GM23248 (cell line): Measurements from ENCODE around the gene RAPGEF3. TPM values are rescaled to one million over a fixed set of nuclear protein-coding genes. Genes with fewer than 3 reads are reported as not detected.

Experiments
- DNase-seq: peaks from one replicate; pipeline ENCODE4 v3.0.0-alpha.2; 2015
- H2AFZ ChIP-seq: fragments of 200-600 bp; sonication (generic); 2 replicates; pipeline ENCODE4 v1.6.1; 2016; ENCODE audit warnings: antibody characterized with exemption
- H3F3A ChIP-seq: fragments of 200-600 bp; sonication (generic); 2 replicates; pipeline ENCODE4 v1.6.1; 2016; ENCODE audit warnings: mild to moderate bottlenecking, antibody characterized with exemption, mixed run types; ENCODE audit not compliant: insufficient read depth
- H3K27ac ChIP-seq: fragments of 200-600 bp; sonication (generic); 2 replicates; pipeline ENCODE4 v1.5.1; 2016; ENCODE audit warnings: mild to moderate bottlenecking
- H3K27me3 ChIP-seq: fragments of 200-600 bp; sonication (generic); replicated peaks from 2 replicates; pipeline ENCODE4 v1.6.1; 2016; ENCODE audit warnings: mild to moderate bottlenecking; ENCODE audit not compliant: insufficient read depth
- H3K36me3 ChIP-seq: fragments of 200-600 bp; sonication (generic); 2 replicates; pipeline ENCODE4 v1.6.1; 2016; ENCODE audit warnings: low read depth, mild to moderate bottlenecking
- H3K4me1 ChIP-seq: fragments of 200-600 bp; sonication (generic); 2 replicates; pipeline ENCODE4 v1.6.1; 2016; ENCODE audit warnings: mild to moderate bottlenecking; ENCODE audit not compliant: insufficient read depth
- H3K4me2 ChIP-seq: fragments of 200-600 bp; sonication (generic); one replicate; pipeline ENCODE4 v1.6.1; 2016; ENCODE audit warnings: mild to moderate bottlenecking; ENCODE audit not compliant: unreplicated experiment
- H3K4me3 ChIP-seq: fragments of 200-600 bp; sonication (generic); 2 replicates; pipeline ENCODE4 v1.5.1; 2016; ENCODE audit warnings: mild to moderate bottlenecking
- H3K79me2 ChIP-seq: fragments of 200-600 bp; sonication (generic); 2 replicates; pipeline ENCODE4 v1.6.1; 2016; ENCODE audit warnings: mild to moderate bottlenecking; ENCODE audit not compliant: insufficient read depth
- H3K9ac ChIP-seq: fragments of 200-600 bp; sonication (generic); 2 replicates; pipeline ENCODE4 v1.6.1; 2016; ENCODE audit warnings: mild to moderate bottlenecking
- H3K9me2 ChIP-seq: fragments of 200-600 bp; sonication (generic); 2 replicates; pipeline ENCODE4 v1.6.1; 2016; ENCODE audit warnings: mixed run types, mild to moderate bottlenecking, moderate library complexity; ENCODE audit not compliant: insufficient read depth
- H3K9me3 ChIP-seq: fragments of 200-600 bp; sonication (generic); one replicate; pipeline ENCODE4 v1.6.1; 2017; ENCODE audit warnings: low read depth
- H4K20me1 ChIP-seq: fragments of 200-600 bp; sonication (generic); 2 replicates; pipeline ENCODE4 v1.6.0; 2016; ENCODE audit not compliant: insufficient read depth
- EZH2 ChIP-seq: fragments of 200-600 bp; sonication (generic); IDR thresholded peaks from 2 replicates; pipeline ENCODE4 v1.6.1; 2018; ENCODE audit warnings: antibody characterized with exemption, mild to moderate bottlenecking; ENCODE audit not compliant: insufficient read depth, poor library complexity, severe bottlenecking
- EZH2phosphoT487 ChIP-seq: fragments of 200-600 bp; sonication (generic); IDR thresholded peaks from 2 replicates; pipeline ENCODE4 v1.6.1; 2018; ENCODE audit warnings: antibody characterized with exemption, moderate library complexity, mild to moderate bottlenecking, low read depth; ENCODE audit not compliant: insufficient read depth
- WGBS, 2 experiments: methylation state at CpG; one replicate each; pipeline ENCODE4 v1.1.6; 2015 to 2017; ENCODE audit warnings: low lambda C conversion rate in 2 of 2, low coverage in 1 of 2; ENCODE audit errors: missing lambda C conversion rate in 2 of 2; 5-methylcytosine and 5-hydroxymethylcytosine counted together
- in situ Hi-C: fragments of 300-500 bp; cut with MboI; formaldehyde crosslinking; loops from 2 replicates; pipeline ENCODE4 v1.15.0; 2020
- polyA plus RNA-seq: library from polyadenylated mRNA; unstranded; fragments of >200 nt; fragmentation: Nextera tagmentation; extraction: Ambion mirVana; gene quantifications from 2 replicates; pipeline ENCODE4 v1.2.1, GENCODE V29; 2016
- total RNA-seq: library from RNA; depleted of rRNA; stranded (reverse); fragments of >200 nt; shearing (Covaris generic); gene quantifications from 2 replicates; pipeline ENCODE4 v1.2.3, GENCODE V29; 2014

RAPGEF3 gene
- total and polyA plus RNA-seq, 2 experiments from 2014 or later: 1.4 to 3.7 TPM

- peaks cover 2% of the 10 kb centered on the region; the same call in 1 of the 2 replicates for H3F3A ChIP-seq
- peaks cover 97% of the 10 kb centered on the region for H3K79me2 ChIP-seq
- H3K9me3 ChIP-seq: no peaks in the 10 kb centered on the region
- no peaks in the 10 kb centered on the region for H3K9me2 ChIP-seq
- no peaks in the 10 kb centered on the region for H3K27me3 ChIP-seq
- in situ Hi-C loops: no loop called here
- H4K20me1 ChIP-seq: peaks cover 12% of the 10 kb centered on the region; the same call in 1 of the 2 replicates
- H3K36me3 ChIP-seq: peaks cover 7% of the 10 kb centered on the region; the same call in 1 of the 2 replicates
- H3K4me2 ChIP-seq: no peak overlapping the region
- DNase-seq: no peak
- TF ChIP-seq EZH2 (no peak), EZH2phosphoT487 (no peak)
- H3K9ac ChIP-seq: peak overlapping the region; percentile 8
- no peak overlapping the region for H2AFZ ChIP-seq
- 46 to 55% methylated on average over 8 of the region's 9 CpGs for WGBS, 2 experiments
- peaks cover 24% of the 10 kb centered on the region for H3K4me1 ChIP-seq
- H3K27ac ChIP-seq: no peak overlapping the region
- H3K4me3 ChIP-seq: no peak overlapping the region
These were observed 43.2 kb upstream of the RAPGEF3 start for GRCh38 chr12:47801904-47802246.

GRCh38 chr12:47801170-47801903 lies 42.7 kb upstream of the RAPGEF3 start:
- in situ Hi-C loops: no loop called here

GRCh38 chr12:47800582-47800981 lies 41.9 kb upstream of the RAPGEF3 start:
- peaks cover 12% of the 10 kb centered on the region; the same call in 1 of the 2 replicates for H4K20me1 ChIP-seq
- peaks cover 20% of the 10 kb centered on the region for H3K4me1 ChIP-seq
- in situ Hi-C loops: no loop called here
- no peaks in the 10 kb centered on the region; the same call in 1 of the 2 replicates for H3F3A ChIP-seq
- TF ChIP-seq EZH2phosphoT487: no peak
- TF ChIP-seq EZH2: no peak
- no peak overlapping the region for H3K4me3 ChIP-seq
- DNase-seq: no peak
- H3K79me2 ChIP-seq: peaks cover 90% of the 10 kb centered on the region
- 64 to 72% methylated on average over 7 of the region's 7 CpGs for WGBS, 2 experiments
- no peaks in the 10 kb centered on the region for H3K27me3 ChIP-seq
- no peak overlapping the region for H3K4me2 ChIP-seq
- H3K36me3 ChIP-seq: peaks cover 7% of the 10 kb centered on the region; the same call in 1 of the 2 replicates
- no peak overlapping the region for H3K27ac ChIP-seq
- H3K9ac ChIP-seq: no peak overlapping the region; the same call in 1 of the 2 replicates
- no peaks in the 10 kb centered on the region for H3K9me3 ChIP-seq
- no peaks in the 10 kb centered on the region for H3K9me2 ChIP-seq
- no peak overlapping the region for H2AFZ ChIP-seq

More at GRCh38 chr12:47801170-47801903, 42.7 kb upstream of the RAPGEF3 start:
- Histone ChIP-seq H3K27me3 (no peaks in the 10 kb centered on the region), H3K9me3 (no peaks in the 10 kb centered on the region), H2AFZ (no peak overlapping the region), H3K9me2 (no peaks in the 10 kb centered on the region), H3K79me2 (peaks cover 97% of the 10 kb centered on the region), H4K20me1 (peaks cover 12% of the 10 kb centered on the region; the same call in 1 of the 2 replicates), H3K27ac (no peak overlapping the region), H3K36me3 (peaks cover 7% of the 10 kb centered on the region; the same call in 1 of the 2 replicates), H3K4me2 (no peak overlapping the region), H3F3A (no peaks in the 10 kb centered on the region; the same call in 1 of the 2 replicates), H3K9ac (peak overlapping the region; percentile 8), H3K4me1 (peaks cover 23% of the 10 kb centered on the region), H3K4me3 (no peak overlapping the region)
- TF ChIP-seq EZH2phosphoT487 (no peak), EZH2 (no peak)
- DNase-seq: peak; percentile 55
- WGBS, 2 experiments: 51 to 52% methylated on average over 7 of the region's 7 CpGs

- DNase-seq: peak; percentile 45
- no peaks in the 10 kb centered on the region for H3K9me3 ChIP-seq
- H3K4me2 ChIP-seq: no peak overlapping the region
- 0 out of 2 replicates have a peak overlapping the region, but pooled peaks have one; percentile 3 for H3K9ac ChIP-seq
- in situ Hi-C loops: no loop called here
- H3K79me2 ChIP-seq: peaks cover 86% of the 10 kb centered on the region
- H3K4me1 ChIP-seq: peaks cover 15% of the 10 kb centered on the region
- no peaks in the 10 kb centered on the region; the same call in 1 of the 2 replicates for H3F3A ChIP-seq
- WGBS, 2 experiments: 61 to 67% methylated on average over 5 to 7 of the region's 7 CpGs
- no peaks in the 10 kb centered on the region for H3K27me3 ChIP-seq
- H3K27ac ChIP-seq: peak overlapping the region; percentile 28
- H3K9me2 ChIP-seq: no peaks in the 10 kb centered on the region
- H3K36me3 ChIP-seq: peaks cover 14% of the 10 kb centered on the region; the same call in 1 of the 2 replicates
- TF ChIP-seq EZH2phosphoT487 (no peak), EZH2 (no peak)
- no peak overlapping the region for H3K4me3 ChIP-seq
- H2AFZ ChIP-seq: no peak overlapping the region
- H4K20me1 ChIP-seq: peaks cover 12% of the 10 kb centered on the region; the same call in 1 of the 2 replicates
These were observed 40.8 kb upstream of the RAPGEF3 start for GRCh38 chr12:47799357-47799955.
